DND-41 (cell line): ENCODE measurements around the gene FAM110A.
A peak's percentile ranks its signal among the peaks of the same experiment; 100 is the strongest.

Experiments used
- ATAC-seq: fragments of 200-7000 bp; cut with Tn5 transposase; 3 replicates; pipeline ENCODE4 v1.9.1; 2021; ENCODE audit warnings: low read depth; ENCODE audit not compliant: insufficient read depth
- DNase-seq: peaks from one replicate; pipeline ENCODE4 v3.0.0-alpha.2; 2020
- H2AFZ ChIP-seq: 2 replicates; pipeline ENCODE4 v1.6.0; 2012; ENCODE audit warnings: low read depth, low read length
- H3K27ac ChIP-seq: 2 replicates; pipeline ENCODE4 v1.5.1; 2012; ENCODE audit warnings: low read length, inconsistent platforms
- H3K27me3 ChIP-seq: fragments of 200-600 bp; sonication (generic); 2 replicates; pipeline ENCODE4 v1.6.0; 2012; ENCODE audit warnings: low read length, mild to moderate bottlenecking, inconsistent platforms; ENCODE audit not compliant: insufficient read depth, poor library complexity
- H3K36me3 ChIP-seq: 2 replicates; pipeline ENCODE4 v1.5.1; 2012; ENCODE audit warnings: low read length, inconsistent platforms; ENCODE audit not compliant: insufficient read depth
- H3K4me1 ChIP-seq: 2 replicates; pipeline ENCODE4 v1.5.1; 2012; ENCODE audit warnings: mild to moderate bottlenecking, low read length; ENCODE audit not compliant: insufficient read depth
- H3K4me2 ChIP-seq: 2 replicates; pipeline ENCODE4 v1.6.0; 2012; ENCODE audit warnings: mild to moderate bottlenecking, moderate library complexity, low read length, inconsistent platforms; ENCODE audit not compliant: insufficient read depth
- H3K4me3 ChIP-seq, 2 experiments: fragments of 200-600 bp in 1 of 2; shearing (Covaris generic) in 1 of 2; 2 replicates each; pipeline ENCODE4 v1.5.1; 2012 to 2016; ENCODE audit warnings: inconsistent platforms in 2 of 2, low read length in 2 of 2, mild to moderate bottlenecking in 2 of 2, low read depth in 1 of 2, moderate library complexity in 1 of 2
- H3K79me2 ChIP-seq: 2 replicates; pipeline ENCODE4 v1.6.0; 2012; ENCODE audit warnings: low read length, inconsistent platforms; ENCODE audit not compliant: insufficient read depth
- H3K9ac ChIP-seq: 2 replicates; pipeline ENCODE4 v1.6.0; 2012; ENCODE audit warnings: low read depth, mild to moderate bottlenecking, inconsistent platforms, low read length, moderate library complexity
- H3K9me3 ChIP-seq: 2 replicates; pipeline ENCODE4 v1.5.1; 2012; ENCODE audit warnings: low read length, moderate library complexity, mild to moderate bottlenecking, inconsistent platforms; ENCODE audit not compliant: insufficient read depth, severe bottlenecking
- H4K20me1 ChIP-seq: 2 replicates; pipeline ENCODE4 v1.6.0; 2012; ENCODE audit warnings: low read length; ENCODE audit not compliant: insufficient read depth
- EZH2 ChIP-seq: IDR thresholded peaks from 3 replicates; pipeline ENCODE4 v1.6.1; 2012; ENCODE audit warnings: borderline replicate concordance, low read depth, mild to moderate bottlenecking, moderate library complexity, low read length, inconsistent platforms; ENCODE audit not compliant: severe bottlenecking
- TF ChIP-seq, protein P1 (sequence below): IDR thresholded peaks from 2 replicates; pipeline ENCODE4 v1.5.1; 2012; ENCODE audit warnings: borderline replicate concordance, low read length, moderate library complexity, mild to moderate bottlenecking; ENCODE audit not compliant: poor library complexity, severe bottlenecking; ENCODE audit errors: extremely low read depth

Gene FAM110A

DNA sequence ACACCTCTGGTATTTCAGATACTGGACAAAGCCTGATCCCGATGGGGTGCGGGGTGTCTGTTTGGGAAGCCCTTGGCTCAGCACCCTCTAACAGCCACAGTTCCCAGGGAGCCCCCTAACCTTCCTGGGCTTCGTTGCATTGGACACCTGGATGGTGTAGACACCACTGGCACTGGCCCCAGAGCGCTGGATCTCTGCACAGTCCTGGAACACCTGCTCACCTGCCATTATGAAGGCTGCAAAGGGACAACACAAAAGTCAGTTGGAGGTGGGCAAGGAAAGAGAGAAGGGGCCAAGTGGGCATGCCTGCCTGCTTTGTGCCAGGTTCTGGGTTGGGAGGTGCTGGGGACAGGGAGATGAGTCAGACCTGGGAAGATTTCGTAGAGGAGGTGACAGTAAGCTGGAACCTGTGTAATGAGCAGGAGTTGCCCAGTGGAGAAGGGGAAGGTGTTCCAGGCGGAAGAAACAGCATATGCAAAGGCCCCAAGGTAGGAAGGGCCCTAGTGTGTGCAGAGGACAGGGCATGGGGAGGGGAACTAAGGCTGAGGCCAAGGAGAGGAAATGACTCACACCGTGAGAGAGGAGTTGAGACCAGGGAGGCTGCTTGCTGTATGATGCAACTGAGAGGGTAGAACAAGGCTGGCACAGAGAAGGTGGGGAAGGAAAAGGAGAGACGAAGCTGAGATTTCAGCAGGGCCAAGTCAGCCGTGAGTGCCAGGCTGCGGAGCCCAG lies 47.7 kb downstream of the FAM110A start:
- TF ChIP-seq, protein P1, sequence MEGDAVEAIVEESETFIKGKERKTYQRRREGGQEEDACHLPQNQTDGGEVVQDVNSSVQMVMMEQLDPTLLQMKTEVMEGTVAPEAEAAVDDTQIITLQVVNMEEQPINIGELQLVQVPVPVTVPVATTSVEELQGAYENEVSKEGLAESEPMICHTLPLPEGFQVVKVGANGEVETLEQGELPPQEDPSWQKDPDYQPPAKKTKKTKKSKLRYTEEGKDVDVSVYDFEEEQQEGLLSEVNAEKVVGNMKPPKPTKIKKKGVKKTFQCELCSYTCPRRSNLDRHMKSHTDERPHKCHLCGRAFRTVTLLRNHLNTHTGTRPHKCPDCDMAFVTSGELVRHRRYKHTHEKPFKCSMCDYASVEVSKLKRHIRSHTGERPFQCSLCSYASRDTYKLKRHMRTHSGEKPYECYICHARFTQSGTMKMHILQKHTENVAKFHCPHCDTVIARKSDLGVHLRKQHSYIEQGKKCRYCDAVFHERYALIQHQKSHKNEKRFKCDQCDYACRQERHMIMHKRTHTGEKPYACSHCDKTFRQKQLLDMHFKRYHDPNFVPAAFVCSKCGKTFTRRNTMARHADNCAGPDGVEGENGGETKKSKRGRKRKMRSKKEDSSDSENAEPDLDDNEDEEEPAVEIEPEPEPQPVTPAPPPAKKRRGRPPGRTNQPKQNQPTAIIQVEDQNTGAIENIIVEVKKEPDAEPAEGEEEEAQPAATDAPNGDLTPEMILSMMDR: no peak
- Histone ChIP-seq H3K4me3 (no peak overlapping the region), H2AFZ (no peak overlapping the region), H3K36me3 (no peaks in the 10 kb centered on the region), H3K27ac (no peak overlapping the region), H3K4me2 (no peak overlapping the region), H3K9ac (no peak overlapping the region), H3K9me3 (no peaks in the 10 kb centered on the region), H3K79me2 (no peaks in the 10 kb centered on the region), H4K20me1 (peaks cover 17% of the 10 kb centered on the region), H3K4me1 (no peaks in the 10 kb centered on the region), H3K27me3 (no peaks in the 10 kb centered on the region)
- ATAC-seq: peak; percentile 58; the same call in 2 of the 3 replicates
- DNase-seq: peak; percentile 10

DNA sequence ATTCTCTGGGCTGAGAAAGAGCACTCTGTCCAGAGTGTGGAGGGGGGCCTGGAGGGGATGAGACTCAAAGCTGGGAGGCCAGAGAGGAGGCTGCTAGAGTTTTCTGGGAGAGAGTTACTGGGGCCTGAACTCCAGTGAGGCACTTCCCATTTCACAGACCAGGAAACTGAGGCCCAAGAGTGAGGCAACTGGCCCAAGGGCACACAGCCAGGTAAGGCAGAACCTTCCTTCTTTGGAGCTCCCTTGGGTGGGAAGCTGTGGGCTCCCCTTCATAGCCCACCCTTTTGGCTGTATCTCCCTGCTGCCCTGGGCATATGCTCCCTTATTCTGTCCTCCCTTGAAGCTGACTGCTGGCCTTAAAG lies 48.2 kb downstream of the FAM110A start:
- Histone ChIP-seq H3K4me1 (no peaks in the 10 kb centered on the region), H3K79me2 (no peaks in the 10 kb centered on the region), H3K27me3 (no peaks in the 10 kb centered on the region), H3K9me3 (no peaks in the 10 kb centered on the region), H3K4me2 (no peak overlapping the region), H3K9ac (no peak overlapping the region), H2AFZ (no peak overlapping the region), H3K36me3 (no peaks in the 10 kb centered on the region), H3K27ac (no peak overlapping the region), H4K20me1 (peaks cover 17% of the 10 kb centered on the region; the same call in 1 of the 2 replicates), H3K4me3 (no peak overlapping the region)
- no peak for ATAC-seq
- TF ChIP-seq, protein P1: no peak
- no peak for TF ChIP-seq EZH2
- DNase-seq: no peak

DNA sequence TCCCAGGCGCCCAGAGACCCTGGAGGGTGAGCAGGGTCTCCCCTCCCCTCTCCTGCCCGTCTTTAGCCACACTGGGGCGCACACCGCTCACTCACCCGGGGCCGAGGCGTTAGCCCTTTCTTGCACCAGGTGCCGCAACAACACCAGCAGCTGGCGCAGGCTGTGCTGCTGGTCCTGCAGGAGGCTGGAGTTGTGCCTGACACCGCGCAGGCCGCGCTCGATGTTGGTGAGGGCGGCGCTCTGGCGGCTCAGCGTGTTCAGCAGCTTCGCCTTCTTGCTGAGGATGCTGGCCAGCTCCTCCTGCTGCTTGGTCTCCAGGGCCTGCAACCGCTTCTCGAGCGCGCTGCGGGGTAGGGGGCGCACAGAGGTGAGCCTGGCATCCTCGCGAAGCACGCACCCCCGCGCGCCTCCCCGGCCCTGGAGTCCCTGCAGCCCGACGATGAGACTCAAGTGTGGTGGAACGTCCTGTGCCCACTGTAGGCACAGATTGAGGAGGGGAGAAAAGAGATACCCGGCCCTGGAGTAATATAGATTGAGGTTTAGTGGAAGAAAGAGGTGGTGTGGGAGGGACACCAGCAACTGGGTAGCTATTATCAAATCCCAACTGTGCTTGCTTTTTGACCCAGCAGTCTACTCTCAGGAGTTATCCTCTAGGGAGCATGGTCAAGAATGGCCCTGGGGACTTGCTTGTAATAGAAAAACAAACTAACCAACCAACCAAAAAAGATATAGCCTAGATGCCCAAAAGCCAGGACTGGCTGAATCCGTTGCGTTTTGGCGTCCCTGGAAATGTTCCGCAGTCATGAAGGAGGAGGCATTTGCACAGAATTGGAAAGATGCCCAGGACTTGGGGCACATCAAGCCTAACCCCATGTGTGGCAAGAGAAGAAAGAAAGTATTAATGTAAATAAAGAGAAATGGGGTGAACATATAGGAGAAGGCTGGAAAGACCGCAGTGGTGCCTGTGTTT lies 51.8 kb downstream of the FAM110A start:
- Histone ChIP-seq H3K27me3 (no peaks in the 10 kb centered on the region), H3K9me3 (no peaks in the 10 kb centered on the region), H3K4me2 (no peak overlapping the region), H3K4me3 (no peak overlapping the region), H3K4me1 (no peaks in the 10 kb centered on the region), H3K36me3 (no peaks in the 10 kb centered on the region), H4K20me1 (peaks cover 10% of the 10 kb centered on the region; the same call in 1 of the 2 replicates), H3K79me2 (no peaks in the 10 kb centered on the region), H2AFZ (no peak overlapping the region), H3K9ac (no peak overlapping the region), H3K27ac (no peak overlapping the region)
- no peak for ATAC-seq
- TF ChIP-seq, protein P1: no peak
- no peak for TF ChIP-seq EZH2
- DNase-seq: no peak
